SK-N-SH (cell line): ENCODE measurements around the gene PAN3. TPM values are rescaled to one million over a fixed set of nuclear protein-coding genes. Genes with fewer than 3 reads are reported as not detected.

ENCODE experiments used
- CTCF ChIA-PET: fragments of 300-600, 350-600 bp; formaldehyde crosslinking; extraction: SDS; loops from one replicate; lab custom pipeline; 2021; lab: Yijun Ruan, JAX
- POLR2A ChIA-PET: fragments of 350-600 bp; sonication (Branson Sonifier 250); formaldehyde crosslinking; extraction: SDS; loops from one replicate; lab custom pipeline; 2020; ENCODE audit warnings: antibody characterized with exemption, inconsistent platforms; lab: Yijun Ruan, JAX
- DNase-seq: peaks from one replicate; pipeline ENCODE4 v3.0.0; 2012
- H2AFZ ChIP-seq: fragments of 200-600 bp; sonication (generic); 2 replicates; pipeline ENCODE4 v1.8.1; 2016; ENCODE audit warnings: antibody characterized with exemption, mild to moderate bottlenecking, low read depth
- H3F3A ChIP-seq: fragments of 200-600 bp; sonication (generic); replicated peaks from 2 replicates; pipeline ENCODE3; 2016; ENCODE audit warnings: antibody characterized with exemption, mild to moderate bottlenecking; ENCODE audit not compliant: insufficient read depth
- H3K27ac ChIP-seq, 2 experiments: fragments of 200-500 bp in 1 of 2; fragments of 200-600 bp in 1 of 2; sonication (Bioruptor generic) in 1 of 2; sonication (generic), shearing (Covaris generic) in 1 of 2; 2 replicates each; pipeline versions ENCODE4 v1.5.1 to v1.6.1; 2014 to 2016; ENCODE audit warnings: low read depth in 2 of 2, inconsistent platforms in 1 of 2, low read length in 1 of 2, mild to moderate bottlenecking in 1 of 2, mixed read lengths in 1 of 2
- H3K27me3 ChIP-seq: fragments of 200-600 bp; sonication (generic), shearing (Covaris generic); 2 replicates; pipeline ENCODE4 v1.6.1; 2016; ENCODE audit warnings: mixed run types; ENCODE audit not compliant: insufficient read depth
- H3K36me3 ChIP-seq, 2 experiments: fragments of 200-500 bp in 1 of 2; fragments of 200-600 bp in 1 of 2; sonication (Bioruptor generic) in 1 of 2; sonication (generic) in 1 of 2; replicated peaks in 1 of 2; 2 replicates each; pipeline versions ENCODE3 to v1.5.1; 2014 to 2016; ENCODE audit warnings: low read length in 1 of 2, mild to moderate bottlenecking in 1 of 2; ENCODE audit not compliant: insufficient read depth in 2 of 2, control insufficient read depth in 1 of 2
- H3K4me1 ChIP-seq, 2 experiments: fragments of 200-500 bp in 1 of 2; fragments of 200-600 bp in 1 of 2; sonication (Bioruptor generic) in 1 of 2; sonication (generic), shearing (Covaris generic) in 1 of 2; 2 replicates each; pipeline versions ENCODE4 v1.5.1 to v1.6.1; 2014 to 2016; ENCODE audit warnings: low read depth in 1 of 2, low read length in 1 of 2, mixed run types in 1 of 2; ENCODE audit not compliant: insufficient read depth in 2 of 2, control insufficient read depth in 1 of 2
- H3K4me2 ChIP-seq: fragments of 200-600 bp; sonication (generic), shearing (Covaris generic); 2 replicates; pipeline ENCODE4 v1.6.1; 2017; ENCODE audit warnings: mixed run types
- H3K4me3 ChIP-seq, 2 experiments: fragments of 200-500 bp in 1 of 2; fragments of 200-600 bp in 1 of 2; sonication (Bioruptor generic) in 1 of 2; sonication (generic), shearing (Covaris generic) in 1 of 2; 2 replicates each; pipeline versions ENCODE4 v1.5.1 to v1.8.1; 2014 to 2016; ENCODE audit warnings: low read depth in 2 of 2, inconsistent platforms in 1 of 2, low read length in 1 of 2, mild to moderate bottlenecking in 1 of 2, mixed read lengths in 1 of 2, moderate library complexity in 1 of 2
- H3K79me2 ChIP-seq: fragments of 200-600 bp; sonication (generic); 2 replicates; pipeline ENCODE4 v1.8.1; 2017; ENCODE audit warnings: mild to moderate bottlenecking; ENCODE audit not compliant: insufficient read depth
- H3K9ac ChIP-seq: fragments of 200-600 bp; sonication (generic); 2 replicates; pipeline ENCODE4 v1.6.1; 2017; ENCODE audit warnings: mixed run types
- H3K9me2 ChIP-seq: fragments of 200-600 bp; sonication (generic); 2 replicates; pipeline ENCODE4 v1.6.1; 2017; ENCODE audit warnings: mixed run types
- H3K9me3 ChIP-seq: fragments of 200-600 bp; sonication (generic); 2 replicates; pipeline ENCODE4 v1.6.1; 2017; ENCODE audit warnings: mixed run types, mild to moderate bottlenecking, moderate library complexity
- H4K20me1 ChIP-seq: fragments of 200-600 bp; sonication (generic); 2 replicates; pipeline ENCODE4 v1.6.1; 2017; ENCODE audit warnings: mild to moderate bottlenecking, mixed run types; ENCODE audit not compliant: insufficient read depth
- CHD2 ChIP-seq: fragments of 150-350 bp; IDR thresholded peaks from 2 replicates; pipeline ENCODE4 v1.6.1; 2018; ENCODE audit warnings: low read length; ENCODE audit not compliant: partially characterized antibody
- CTCF ChIP-seq: fragments of 200-600 bp; sonication (generic); IDR thresholded peaks from 2 replicates; pipeline ENCODE4 v1.6.1; 2017; ENCODE audit warnings: antibody characterized with exemption, mild to moderate bottlenecking, moderate library complexity
- ELF1 ChIP-seq: IDR thresholded peaks from 2 replicates; pipeline ENCODE4 v1.4.0; 2012
- EP300 ChIP-seq, 2 experiments: IDR thresholded peaks; 2 replicates each; pipeline versions ENCODE4 v1.4.0 to v1.6.1; 2012; ENCODE audit warnings: borderline replicate concordance in 1 of 2, low read depth in 1 of 2, low read length in 1 of 2
- FOSL2 ChIP-seq: IDR thresholded peaks from 2 replicates; pipeline ENCODE4 v1.4.0; 2012; ENCODE audit warnings: low read depth, mild to moderate bottlenecking, moderate library complexity, borderline replicate concordance
- FOXJ3 ChIP-seq: sonication (generic); formaldehyde crosslinking; IDR thresholded peaks from 2 replicates; pipeline ENCODE4 v1.5.1; 2020; ENCODE audit warnings: mild to moderate bottlenecking, missing genetic modification reagents
- GABPA ChIP-seq: IDR thresholded peaks from 2 replicates; pipeline ENCODE4 v1.4.0; 2012; ENCODE audit warnings: low read depth, mild to moderate bottlenecking
- GATA2 ChIP-seq: sonication (generic); formaldehyde crosslinking; IDR thresholded peaks from 2 replicates; pipeline ENCODE4 v1.5.0; 2020; ENCODE audit warnings: mild to moderate bottlenecking, missing genetic modification reagents
- JUND ChIP-seq: IDR thresholded peaks from 2 replicates; pipeline ENCODE4 v1.4.0; 2012
- MAX ChIP-seq: IDR thresholded peaks from 2 replicates; pipeline ENCODE4 v1.4.0; 2012; ENCODE audit warnings: low read depth
- MEF2A ChIP-seq: IDR thresholded peaks from 2 replicates; pipeline ENCODE4 v1.4.0; 2012; ENCODE audit warnings: low read depth, borderline replicate concordance
- MXI1 ChIP-seq: IDR thresholded peaks from 2 replicates; pipeline ENCODE4 v1.6.1; 2012; ENCODE audit warnings: mild to moderate bottlenecking, low read depth, low read length, improper control_type of control experiment
- NFIC ChIP-seq: IDR thresholded peaks from 2 replicates; pipeline ENCODE4 v1.4.0; 2012; ENCODE audit warnings: borderline replicate concordance
- NRF1 ChIP-seq: IDR thresholded peaks from 2 replicates; pipeline ENCODE4 v1.6.1; 2012; ENCODE audit warnings: low read depth, mild to moderate bottlenecking, low read length
- PBX3 ChIP-seq: IDR thresholded peaks from 2 replicates; pipeline ENCODE4; 2012
- RAD21 ChIP-seq: IDR thresholded peaks from 2 replicates; pipeline ENCODE4 v1.6.1; 2012; ENCODE audit warnings: mild to moderate bottlenecking, low read length
- RCOR1 ChIP-seq: fragments of 150-350 bp; IDR thresholded peaks from 2 replicates; pipeline ENCODE4 v1.6.1; 2017; ENCODE audit warnings: antibody characterized with exemption, low read length
- RXRA ChIP-seq: IDR thresholded peaks from 2 replicates; pipeline ENCODE4 v1.4.0; 2012; ENCODE audit warnings: low read depth, mild to moderate bottlenecking, borderline replicate concordance
- SIN3A ChIP-seq: IDR thresholded peaks from 2 replicates; pipeline ENCODE4 v1.6.1; 2012; ENCODE audit warnings: low read depth, mild to moderate bottlenecking, low read length, moderate library complexity, borderline replicate concordance
- SMC3 ChIP-seq: IDR thresholded peaks from 2 replicates; pipeline ENCODE4 v1.6.1; 2012; ENCODE audit warnings: low read depth, low read length, improper control_type of control experiment
- TAF1 ChIP-seq: IDR thresholded peaks from 2 replicates; pipeline ENCODE4 v1.6.1; 2012; ENCODE audit warnings: low read depth, mild to moderate bottlenecking, low read length, moderate library complexity, borderline replicate concordance
- TCF12 ChIP-seq: IDR thresholded peaks from 2 replicates; pipeline ENCODE4 v1.4.0; 2012
- TEAD4 ChIP-seq: IDR thresholded peaks from 2 replicates; pipeline ENCODE4 v1.4.0; 2012; ENCODE audit warnings: mild to moderate bottlenecking, borderline replicate concordance; ENCODE audit not compliant: insufficient read depth
- USF1 ChIP-seq: IDR thresholded peaks from 2 replicates; pipeline ENCODE4 v1.4.0; 2012; ENCODE audit warnings: low read depth, borderline replicate concordance
- USF2 ChIP-seq: fragments of 150-350 bp; IDR thresholded peaks from 2 replicates; pipeline ENCODE4 v1.6.1; 2017; ENCODE audit warnings: antibody characterized with exemption, low read length, low read depth, borderline replicate concordance
- YY1 ChIP-seq: IDR thresholded peaks from 2 replicates; pipeline ENCODE4 v1.4.0; 2012; ENCODE audit warnings: low read depth, mild to moderate bottlenecking
- ZBTB33 ChIP-seq: IDR thresholded peaks from 2 replicates; pipeline ENCODE4 v1.4.0; 2012; ENCODE audit warnings: low read depth, borderline replicate concordance
- WGBS: methylation state at CpG from one replicate; pipeline ENCODE4 v1.1.6; 2017; ENCODE audit warnings: low lambda C conversion rate; 5-methylcytosine and 5-hydroxymethylcytosine counted together
- polyA plus RNA-seq, 3 experiments: library from polyadenylated mRNA; depleted of rRNA; stranded (reverse); fragments of >200 nt; gene quantifications; 2 replicates each; pipeline ENCODE4 v1.2.3, GENCODE V29; 2012

The PAN3 gene
- 6.4 and 7.9 TPM in 2 replicates for polyA plus RNA-seq (2012; rRNA removed)
- 6.7 and 7.1 TPM in 2 replicates for polyA plus RNA-seq (2012; cell fraction: cytosol; rRNA removed)
- polyA plus RNA-seq (2012; cell fraction: nucleus; rRNA removed): 7.5 and 18.5 TPM in 2 replicates

- H3K27me3 ChIP-seq: no peaks in the 10 kb centered on the region
- peak within 1 kb of the TSS; percentile 87 for H2AFZ ChIP-seq
- peak within 1 kb of the TSS; percentile 84 for H3K4me2 ChIP-seq
- H3K9ac ChIP-seq: peak within 1 kb of the TSS; percentile 97
- DNase-seq: peak; percentile 91
- no peaks in the 10 kb centered on the region for H3K9me3 ChIP-seq
- WGBS: under 1% methylated on average over 68 of the region's 84 CpGs
- H3K9me2 ChIP-seq: no peaks in the 10 kb centered on the region
- CTCF ChIA-PET: no interaction called here
- H3K36me3 ChIP-seq: no peaks in the 10 kb centered on the region
- peaks cover 7% of the 10 kb centered on the region for H3F3A ChIP-seq
- H4K20me1 ChIP-seq: peaks cover 35% of the 10 kb centered on the region
- POLR2A ChIA-PET: interaction anchor here (0.6 kb wide), 1 partner anchor 687 kb away, joined by 3 read pairs; no protein-coding TSS in a partner anchor
- peak within 1 kb of the TSS; percentile 91 to 94 for H3K27ac ChIP-seq
- H3K4me3 ChIP-seq: peak within 1 kb of the TSS; percentile 77 to 88
- H3K79me2 ChIP-seq: peaks cover 51% of the 10 kb centered on the region
- peaks cover 0 to 6% of the 10 kb centered on the region in 2 experiments; a peak in 3 of 4 replicates for H3K4me1 ChIP-seq
- TF ChIP-seq MXI1 (peak; percentile 65; the same call in 1 of the 2 replicates), USF2 (no peak), RCOR1 (no peak), TCF12 (no peak; the same call in 1 of the 2 replicates), TEAD4 (no peak), RXRA (no peak), EP300 (IDR thresholded peaks at IDR 0.05; ENCODE audit: borderline replicate concordance in 1 of 2, low read depth in 1 of 2, low read length in 1 of 2) (0 out of 4 replicates have a peak, but pooled peaks of 1 of the 2 experiments have one; percentile 7), ELF1 (peak; percentile 76), ZBTB33 (peak; percentile 24; the same call in 1 of the 2 replicates), TAF1 (peak; percentile 82), GATA2 (CRISPR knock-in tag) (no peak), PBX3 (peak; percentile 11; the same call in 1 of the 2 replicates), RAD21 (no peak), SIN3A (peak; percentile 27; the same call in 1 of the 2 replicates), FOSL2 (no peak; the same call in 1 of the 2 replicates), NRF1 (peak; percentile 88), MAX (peak; percentile 69), CTCF (peak; percentile 24; the same call in 1 of the 2 replicates), FOXJ3 (CRISPR knock-in tag) (no peak), JUND (no peak), MEF2A (peak; percentile 48; the same call in 1 of the 2 replicates), YY1 (peak; percentile 59), SMC3 (no peak), NFIC (no peak), USF1 (no peak), CHD2 (peak; percentile 75), GABPA (peak; percentile 19; the same call in 1 of the 2 replicates)
Observed at GRCh38 chr13:28138012-28138755, at the start of gene PAN3. TSS of gene PAN3 (plus strand) at chr13:28138545. CDS start at chr13:28138658, 113 bp downstream.
